OCI-LY3 (cell line): ENCODE results near the gene EXOC3L1.

Experiments used
- EZH2phosphoT487 ChIP-seq: fragments of 200-600 bp; shearing (Covaris generic); IDR thresholded peaks from 2 replicates; pipeline ENCODE4 v1.6.1; 2018; ENCODE audit warnings: antibody characterized with exemption, mixed run types, low read depth
- TF ChIP-seq, protein P1 (sequence below): fragments of 200-600, 300-600 bp; sonication (generic); IDR thresholded peaks from 2 replicates; pipeline ENCODE4 v1.5.1; 2014; ENCODE audit warnings: antibody characterized with exemption, low read length, low read depth

- TF ChIP-seq, protein P1, sequence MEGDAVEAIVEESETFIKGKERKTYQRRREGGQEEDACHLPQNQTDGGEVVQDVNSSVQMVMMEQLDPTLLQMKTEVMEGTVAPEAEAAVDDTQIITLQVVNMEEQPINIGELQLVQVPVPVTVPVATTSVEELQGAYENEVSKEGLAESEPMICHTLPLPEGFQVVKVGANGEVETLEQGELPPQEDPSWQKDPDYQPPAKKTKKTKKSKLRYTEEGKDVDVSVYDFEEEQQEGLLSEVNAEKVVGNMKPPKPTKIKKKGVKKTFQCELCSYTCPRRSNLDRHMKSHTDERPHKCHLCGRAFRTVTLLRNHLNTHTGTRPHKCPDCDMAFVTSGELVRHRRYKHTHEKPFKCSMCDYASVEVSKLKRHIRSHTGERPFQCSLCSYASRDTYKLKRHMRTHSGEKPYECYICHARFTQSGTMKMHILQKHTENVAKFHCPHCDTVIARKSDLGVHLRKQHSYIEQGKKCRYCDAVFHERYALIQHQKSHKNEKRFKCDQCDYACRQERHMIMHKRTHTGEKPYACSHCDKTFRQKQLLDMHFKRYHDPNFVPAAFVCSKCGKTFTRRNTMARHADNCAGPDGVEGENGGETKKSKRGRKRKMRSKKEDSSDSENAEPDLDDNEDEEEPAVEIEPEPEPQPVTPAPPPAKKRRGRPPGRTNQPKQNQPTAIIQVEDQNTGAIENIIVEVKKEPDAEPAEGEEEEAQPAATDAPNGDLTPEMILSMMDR, result no peak
- TF ChIP-seq EZH2phosphoT487, result no peak
Measured at GRCh38 chr16:67212766-67213165, 22.8 kb upstream of the EXOC3L1 start.
